ENCODE results near the gene TXNDC2.

Gene TXNDC2

GRCh38 chr18:9860682-9861081, 25.1 kb upstream of the TXNDC2 start:
- no peak for DNase-seq (ENCODE audit: low read depth)

GRCh38 chr18:9861157-9861556, 24.6 kb upstream of the TXNDC2 start:
- no peak for DNase-seq (ENCODE audit: low read depth)

- DNase-seq (ENCODE audit: low read depth) = no peak
Observed at GRCh38 chr18:9861933-9862332, 23.8 kb upstream of the TXNDC2 start.

- DNase-seq (ENCODE audit: low read depth) = no peak
Observed at GRCh38 chr18:9862686-9863085, 23.1 kb upstream of the TXNDC2 start.

GRCh38 chr18:9863282-9863681, 22.5 kb upstream of the TXNDC2 start:
- no peak for DNase-seq (ENCODE audit: low read depth)

GRCh38 chr18:9865764-9866490, 19.8 kb upstream of the TXNDC2 start:
- no peak for DNase-seq (ENCODE audit: low read depth)

GRCh38 chr18:9866627-9867026, 19.1 kb upstream of the TXNDC2 start:
- no peak for DNase-seq (ENCODE audit: low read depth)

- DNase-seq (ENCODE audit: low read depth) = no peak
Observed at GRCh38 chr18:9867071-9867594, 18.6 kb upstream of the TXNDC2 start.

GRCh38 chr18:9868857-9869714, 16.7 kb upstream of the TXNDC2 start:
- DNase-seq (ENCODE audit: low read depth) = no peak

- no peak for DNase-seq (ENCODE audit: low read depth)
Observed at GRCh38 chr18:9869715-9870430, 15.9 kb upstream of the TXNDC2 start.

GRCh38 chr18:9870431-9871008, 15.3 kb upstream of the TXNDC2 start:
- no peak for DNase-seq (ENCODE audit: low read depth)

GRCh38 chr18:9871244-9871746, 14.5 kb upstream of the TXNDC2 start:
- no peak for DNase-seq (ENCODE audit: low read depth)

GRCh38 chr18:9872823-9873222, 12.9 kb upstream of the TXNDC2 start:
- DNase-seq (ENCODE audit: low read depth) = no peak

GRCh38 chr18:9874728-9875127, 11.0 kb upstream of the TXNDC2 start:
- no peak for DNase-seq (ENCODE audit: low read depth)

- DNase-seq (ENCODE audit: low read depth) = no peak
Observed at GRCh38 chr18:9876212-9876866, 9.4 kb upstream of the TXNDC2 start.

GRCh38 chr18:9876867-9877654, 8.7 kb upstream of the TXNDC2 start:
- DNase-seq (ENCODE audit: low read depth) = no peak

GRCh38 chr18:9877655-9878014, 8.1 kb upstream of the TXNDC2 start:
- DNase-seq (ENCODE audit: low read depth) = no peak

- DNase-seq (ENCODE audit: low read depth) = no peak
Observed at GRCh38 chr18:9878095-9878494, 7.7 kb upstream of the TXNDC2 start.

- no peak for DNase-seq (ENCODE audit: low read depth)
Observed at GRCh38 chr18:9878783-9879242, 7.0 kb upstream of the TXNDC2 start.

GRCh38 chr18:9884090-9884489, 1.7 kb upstream of the TXNDC2 start:
- DNase-seq (ENCODE audit: low read depth) = no peak

All from stimulated activated CD8-positive, alpha-beta memory T cell treated with anti-CD3 and anti-CD28 coated beads, Interleukin-12 subunit alpha, Interleukin-12 subunit beta, amount 100 ng/mL, for 4 hours (primary cell).